DND-41 (cell line): ENCODE data around the gene MRPL42.
"Not testable (repeated sequence)": the region's sequence is repeated elsewhere in the genome, so short reads cannot be mapped to it uniquely, and the experiment has no call there.

Experiments
- ATAC-seq: fragments of 200-7000 bp; cut with Tn5 transposase; 3 replicates; pipeline ENCODE4 v1.9.1; 2021; ENCODE audit warnings: low read depth; ENCODE audit not compliant: insufficient read depth
- DNase-seq: peaks from one replicate; pipeline ENCODE4 v3.0.0-alpha.2; 2020
- H2AFZ ChIP-seq: 2 replicates; pipeline ENCODE4 v1.6.0; 2012; ENCODE audit warnings: low read depth, low read length
- H3K27ac ChIP-seq: 2 replicates; pipeline ENCODE4 v1.5.1; 2012; ENCODE audit warnings: low read length, inconsistent platforms
- H3K27me3 ChIP-seq: fragments of 200-600 bp; sonication (generic); 2 replicates; pipeline ENCODE4 v1.6.0; 2012; ENCODE audit warnings: low read length, mild to moderate bottlenecking, inconsistent platforms; ENCODE audit not compliant: insufficient read depth, poor library complexity
- H3K36me3 ChIP-seq: 2 replicates; pipeline ENCODE4 v1.5.1; 2012; ENCODE audit warnings: low read length, inconsistent platforms; ENCODE audit not compliant: insufficient read depth
- H3K4me1 ChIP-seq: 2 replicates; pipeline ENCODE4 v1.5.1; 2012; ENCODE audit warnings: mild to moderate bottlenecking, low read length; ENCODE audit not compliant: insufficient read depth
- H3K4me2 ChIP-seq: 2 replicates; pipeline ENCODE4 v1.6.0; 2012; ENCODE audit warnings: mild to moderate bottlenecking, moderate library complexity, low read length, inconsistent platforms; ENCODE audit not compliant: insufficient read depth
- H3K4me3 ChIP-seq, 2 experiments: fragments of 200-600 bp in 1 of 2; shearing (Covaris generic) in 1 of 2; 2 replicates each; pipeline ENCODE4 v1.5.1; 2012 to 2016; ENCODE audit warnings: inconsistent platforms in 2 of 2, low read length in 2 of 2, mild to moderate bottlenecking in 2 of 2, low read depth in 1 of 2, moderate library complexity in 1 of 2
- H3K79me2 ChIP-seq: 2 replicates; pipeline ENCODE4 v1.6.0; 2012; ENCODE audit warnings: low read length, inconsistent platforms; ENCODE audit not compliant: insufficient read depth
- H3K9ac ChIP-seq: 2 replicates; pipeline ENCODE4 v1.6.0; 2012; ENCODE audit warnings: low read depth, mild to moderate bottlenecking, inconsistent platforms, low read length, moderate library complexity
- H3K9me3 ChIP-seq: 2 replicates; pipeline ENCODE4 v1.5.1; 2012; ENCODE audit warnings: low read length, moderate library complexity, mild to moderate bottlenecking, inconsistent platforms; ENCODE audit not compliant: insufficient read depth, severe bottlenecking
- H4K20me1 ChIP-seq: 2 replicates; pipeline ENCODE4 v1.6.0; 2012; ENCODE audit warnings: low read length; ENCODE audit not compliant: insufficient read depth
- CTCF ChIP-seq: IDR thresholded peaks from 2 replicates; pipeline ENCODE4 v1.5.1; 2012; ENCODE audit warnings: borderline replicate concordance, low read length, moderate library complexity, mild to moderate bottlenecking; ENCODE audit not compliant: poor library complexity, severe bottlenecking; ENCODE audit errors: extremely low read depth
- EZH2 ChIP-seq: IDR thresholded peaks from 3 replicates; pipeline ENCODE4 v1.6.1; 2012; ENCODE audit warnings: borderline replicate concordance, low read depth, mild to moderate bottlenecking, moderate library complexity, low read length, inconsistent platforms; ENCODE audit not compliant: severe bottlenecking

Gene MRPL42

GRCh38 chr12:93549174-93549573 is 81.9 kb downstream of the MRPL42 start:
- Histone ChIP-seq H3K4me1 (no peaks in the 10 kb centered on the region), H3K4me3 (no peak overlapping the region), H3K36me3 (peaks cover 20% of the 10 kb centered on the region), H3K9me3 (no peaks in the 10 kb centered on the region), H3K4me2 (no peak overlapping the region), H2AFZ (no peak overlapping the region), H3K27ac (no peak overlapping the region), H3K27me3 (no peaks in the 10 kb centered on the region), H4K20me1 (no peaks in the 10 kb centered on the region; the same call in 1 of the 2 replicates), H3K79me2 (no peaks in the 10 kb centered on the region), H3K9ac (no peak overlapping the region)
- no peak for DNase-seq
- ATAC-seq: peak; percentile 14; the same call in 1 of the 3 replicates
- TF ChIP-seq CTCF (no peak), EZH2 (no peak)

DNA sequence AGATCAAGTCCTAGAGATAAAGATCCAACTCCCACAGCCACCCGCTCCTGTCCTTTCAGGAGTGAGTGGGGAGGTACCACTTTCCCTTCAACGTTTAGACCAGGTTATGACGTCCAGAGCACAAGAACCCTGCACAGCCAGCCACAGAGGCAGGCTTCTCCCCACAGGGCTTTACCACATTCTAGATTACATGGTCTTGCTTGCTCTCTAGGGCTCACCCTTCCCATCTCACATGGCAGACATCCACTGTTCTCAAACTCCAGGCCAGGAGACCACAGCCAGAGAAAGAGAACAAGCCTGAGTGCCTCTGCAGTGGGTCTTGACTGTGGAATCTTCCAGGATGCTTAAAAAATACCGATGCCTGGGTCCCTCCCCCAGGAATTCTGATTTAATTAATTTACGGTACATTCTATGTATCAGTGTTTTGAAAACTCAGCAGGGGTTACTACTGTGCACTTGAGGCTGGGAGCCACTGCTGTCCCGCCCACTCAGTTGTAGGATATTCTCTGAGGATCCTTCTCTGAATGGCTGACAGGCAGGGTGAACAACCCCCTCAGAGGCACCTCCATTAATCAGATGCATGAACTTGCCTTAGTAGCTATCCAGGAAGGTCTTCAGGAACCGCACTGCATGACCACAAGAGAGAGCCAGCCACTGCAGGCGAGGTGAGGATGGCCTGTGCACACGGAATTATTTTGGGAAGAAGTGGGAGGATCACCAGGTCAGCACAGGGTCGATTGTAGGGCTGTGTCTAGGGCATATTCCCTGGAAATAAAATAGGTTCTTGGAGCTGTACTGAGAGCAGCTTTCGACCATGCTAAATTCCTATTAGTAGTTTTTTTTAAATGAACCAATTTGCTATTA is 83.7 kb downstream of the MRPL42 start:
- Histone ChIP-seq H3K79me2 (no peaks in the 10 kb centered on the region), H4K20me1 (no peaks in the 10 kb centered on the region; the same call in 1 of the 2 replicates), H3K4me1 (no peaks in the 10 kb centered on the region), H3K36me3 (peaks cover 17% of the 10 kb centered on the region), H3K9me3 (no peaks in the 10 kb centered on the region), H3K27ac (no peak overlapping the region), H3K4me2 (no peak overlapping the region), H3K4me3 (no peak overlapping the region), H3K9ac (no peak overlapping the region), H3K27me3 (no peaks in the 10 kb centered on the region), H2AFZ (no peak overlapping the region)
- DNase-seq (no peak), ATAC-seq (no peak)
- TF ChIP-seq EZH2 (no peak), CTCF (no peak)

DNA sequence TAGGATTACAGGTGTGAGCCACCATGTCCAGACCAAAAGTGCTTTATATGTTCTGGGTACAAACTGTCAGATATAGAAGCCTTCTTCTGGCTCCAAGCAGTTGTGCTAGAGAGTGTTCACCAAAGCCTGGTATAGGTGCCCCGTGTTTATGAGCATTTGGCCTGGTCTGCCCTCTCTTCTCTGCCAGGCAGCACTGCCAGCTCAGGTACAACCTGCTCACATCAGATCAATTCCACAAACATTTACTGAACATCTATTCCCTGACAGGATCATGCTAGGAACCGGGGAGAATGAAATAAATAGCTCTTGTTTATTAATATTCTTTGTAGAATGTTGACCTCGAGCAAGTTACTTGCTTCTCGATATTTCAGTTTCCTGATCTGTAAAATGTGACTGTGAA is 85.1 kb downstream of the MRPL42 start:
- Histone ChIP-seq H3K27ac (no peak overlapping the region), H2AFZ (no peak overlapping the region), H3K4me2 (no peak overlapping the region), H3K4me1 (no peaks in the 10 kb centered on the region), H3K4me3 (no peak overlapping the region), H3K36me3 (peaks cover 20% of the 10 kb centered on the region), H4K20me1 (no peaks in the 10 kb centered on the region; the same call in 1 of the 2 replicates), H3K79me2 (no peaks in the 10 kb centered on the region), H3K9me3 (no peaks in the 10 kb centered on the region), H3K9ac (no peak overlapping the region), H3K27me3 (no peaks in the 10 kb centered on the region)
- no peak for ATAC-seq
- TF ChIP-seq EZH2 (no peak), CTCF (no peak)
- DNase-seq: no peak

GRCh38 chr12:93557879-93558278 is 90.6 kb downstream of the MRPL42 start:
- ATAC-seq, H3K79me2 ChIP-seq, H3K4me1 ChIP-seq, DNase-seq, H2AFZ ChIP-seq, H3K4me2 ChIP-seq, H3K9me3 ChIP-seq, H3K9ac ChIP-seq, H4K20me1 ChIP-seq, H3K27me3 ChIP-seq, H3K4me3 ChIP-seq, H3K27ac ChIP-seq: not testable (repeated sequence)
- peaks cover 43% of the 10 kb centered on the region for H3K36me3 ChIP-seq

DNA sequence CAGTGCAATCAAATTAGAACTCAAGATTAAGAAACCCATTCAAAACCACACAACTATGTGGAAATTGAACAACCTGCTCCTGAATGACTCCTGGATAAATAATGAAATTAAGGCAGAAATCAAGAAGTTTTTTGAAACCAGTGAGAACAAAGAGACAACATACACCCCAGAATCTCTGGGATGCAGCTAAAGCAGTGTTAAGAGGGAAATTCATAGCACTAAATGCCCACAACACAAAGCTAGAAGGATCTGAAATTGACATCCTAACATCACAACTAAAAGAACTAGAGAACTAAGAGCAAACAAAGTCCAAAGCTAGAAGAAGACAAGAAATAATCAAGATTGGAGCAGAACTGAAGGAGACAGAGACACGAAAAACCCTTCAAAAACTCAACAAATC is 91.4 kb downstream of the MRPL42 start:
- H3K27me3 ChIP-seq, DNase-seq, H3K4me1 ChIP-seq, H3K4me3 ChIP-seq, H3K9ac ChIP-seq, H4K20me1 ChIP-seq, H3K79me2 ChIP-seq, H3K27ac ChIP-seq, ATAC-seq, H3K9me3 ChIP-seq, H3K4me2 ChIP-seq, H2AFZ ChIP-seq: not testable (repeated sequence)
- peaks cover 48% of the 10 kb centered on the region for H3K36me3 ChIP-seq
